GM19438 (cell line): ENCODE results near the gene PEAK1.

ENCODE experiments used
- ATAC-seq: cut with Tn5 transposase; IDR thresholded peaks from one replicate; pipeline ENCODE4 v1.9.1; 2021; ENCODE audit warnings: low read depth; ENCODE audit not compliant: unreplicated experiment

Gene PEAK1

GRCh38 chr15:77419836-77420609 lies at the start of gene PEAK1:
TSS of gene PEAK1 (minus strand) at chr15:77420104. CDS start at chr15:77181926, 238,178 bp downstream.
- peak; percentile 89 for ATAC-seq

GRCh38 chr15:77468896-77469295 lies 49.0 kb upstream of the PEAK1 start:
- no peak for ATAC-seq

GRCh38 chr15:77466521-77466920 lies 46.6 kb upstream of the PEAK1 start:
- no peak for ATAC-seq

GRCh38 chr15:77464129-77464865 lies 44.4 kb upstream of the PEAK1 start:
- no peak for ATAC-seq

- ATAC-seq = no peak
These were observed 41.6 kb upstream of the PEAK1 start for GRCh38 chr15:77461486-77461885.

GRCh38 chr15:77459031-77459430 lies 39.1 kb upstream of the PEAK1 start:
- ATAC-seq = no peak

GRCh38 chr15:77457905-77458265 lies 38.0 kb upstream of the PEAK1 start:
- ATAC-seq = no peak

GRCh38 chr15:77457191-77457904 lies 37.4 kb upstream of the PEAK1 start:
- ATAC-seq = no peak

- ATAC-seq = no peak
These were observed 36.8 kb upstream of the PEAK1 start for GRCh38 chr15:77456746-77457145.

GRCh38 chr15:77455696-77456321 lies 35.9 kb upstream of the PEAK1 start:
- no peak for ATAC-seq

GRCh38 chr15:77454951-77455350 lies 35.0 kb upstream of the PEAK1 start:
- ATAC-seq = no peak

GRCh38 chr15:77454265-77454664 lies 34.4 kb upstream of the PEAK1 start:
- no peak for ATAC-seq

- no peak for ATAC-seq
These were observed 27.0 kb upstream of the PEAK1 start for GRCh38 chr15:77446840-77447390.

- ATAC-seq = peak; percentile 83
These were observed 20.6 kb upstream of the PEAK1 start for GRCh38 chr15:77440378-77440999.

GRCh38 chr15:77437264-77437663 lies 17.4 kb upstream of the PEAK1 start:
- ATAC-seq = no peak

- no peak for ATAC-seq
These were observed 16.9 kb upstream of the PEAK1 start for GRCh38 chr15:77436822-77437221.

GRCh38 chr15:77430652-77431051 lies 10.7 kb upstream of the PEAK1 start:
- ATAC-seq = no peak

GRCh38 chr15:77430213-77430612 lies 10.3 kb upstream of the PEAK1 start:
- ATAC-seq = no peak

GRCh38 chr15:77426871-77427270 lies 7.0 kb upstream of the PEAK1 start:
- no peak for ATAC-seq

- ATAC-seq = no peak
These were observed 6.5 kb upstream of the PEAK1 start for GRCh38 chr15:77426377-77426776.
